Endothelial cell of umbilical vein (primary cell): Measurements from ENCODE around the gene DDRGK1. TPM values are rescaled to one million over a fixed set of nuclear protein-coding genes. Genes with fewer than 3 reads are reported as not detected.
A peak's percentile ranks its signal among the peaks of the same experiment; 100 is the strongest.

ENCODE experiments used
- BruUV-seq: library from RNA; stranded (reverse); fragments of 400-500 nt; replicated peaks from 2 replicates; lab custom pipeline; 2021; lab: Mats Ljungman, UMichigan
- CTCF ChIA-PET: fragments of 300-600, 350-600 bp; sonication (Branson Sonifier 250); formaldehyde crosslinking; loops from one replicate; lab custom pipeline; 2021; ENCODE audit warnings: antibody characterized with exemption, inconsistent platforms; lab: Charles Lee
- POLR2A ChIA-PET: fragments of 300-600, 350-600 bp; sonication (Branson Sonifier 250); formaldehyde crosslinking; loops from one replicate; lab custom pipeline; 2021; ENCODE audit warnings: antibody characterized with exemption, inconsistent platforms; lab: Charles Lee
- DNase-seq: peaks from one replicate; pipeline ENCODE4 v3.0.0-alpha.2; 2011; ENCODE audit warnings: low read depth, low spot score
- FAIRE-seq: peaks from 2 replicates; lab custom pipeline; 2011; peaks lifted over from hg19 to GRCh38; lab: Jason Lieb, UNC
- H2AFZ ChIP-seq: 2 replicates; pipeline ENCODE4 v1.6.0; 2012; ENCODE audit warnings: low read depth, low read length, control low read depth, inconsistent platforms
- H3K27ac ChIP-seq: 2 replicates; pipeline ENCODE4 v1.5.1; 2011; ENCODE audit warnings: low read depth, mild to moderate bottlenecking, control low read depth, low read length, moderate library complexity; ENCODE audit not compliant: insufficient read depth
- H3K27me3 ChIP-seq, 2 experiments: 2 replicates each; pipeline versions ENCODE4 v1.6.0 to v1.6.1; 2011; ENCODE audit warnings: low read length in 2 of 2, mixed read lengths in 1 of 2; ENCODE audit not compliant: control insufficient read depth in 2 of 2, insufficient read depth in 2 of 2
- H3K36me3 ChIP-seq, 2 experiments: 2 replicates in 1 of 2; 3 replicates in 1 of 2; pipeline ENCODE4 v1.5.1; 2011; ENCODE audit warnings: low read length in 2 of 2, mild to moderate bottlenecking in 1 of 2, moderate library complexity in 1 of 2; ENCODE audit not compliant: control insufficient read depth in 2 of 2, insufficient read depth in 2 of 2; ENCODE audit errors: extremely low read depth in 1 of 2
- H3K4me1 ChIP-seq: 3 replicates; pipeline ENCODE4 v1.5.1; 2011; ENCODE audit warnings: mild to moderate bottlenecking, low read length; ENCODE audit not compliant: control insufficient read depth, insufficient read depth; ENCODE audit errors: extremely low read depth
- H3K4me2 ChIP-seq: 2 replicates; pipeline ENCODE4 v1.6.1; 2011; ENCODE audit warnings: low read length, control low read depth, mixed read lengths; ENCODE audit not compliant: insufficient read depth
- H3K4me3 ChIP-seq, 3 experiments: fragments of 200-600 bp in 1 of 3; sonication (generic), shearing (Covaris generic) in 1 of 3; replicated peaks in 1 of 3; 2 replicates each; pipeline ENCODE4 v1.5.1; 2011 to 2016; ENCODE audit warnings: control low read depth in 3 of 3, low read length in 3 of 3, mild to moderate bottlenecking in 2 of 3, inconsistent platforms in 1 of 3, low read depth in 1 of 3, moderate library complexity in 1 of 3; ENCODE audit not compliant: insufficient read depth in 1 of 3
- H3K79me2 ChIP-seq: 2 replicates; pipeline ENCODE4 v1.6.0; 2012; ENCODE audit warnings: low read length, inconsistent platforms; ENCODE audit not compliant: control insufficient read depth, insufficient read depth
- H3K9ac ChIP-seq: replicated peaks from 2 replicates; pipeline ENCODE3; 2011; ENCODE audit warnings: low read length, control low read depth; ENCODE audit not compliant: insufficient read depth; ENCODE audit errors: extremely low read depth
- H3K9me1 ChIP-seq: replicated peaks from 3 replicates; pipeline ENCODE4 v1.6.0; 2011; ENCODE audit warnings: mild to moderate bottlenecking, low read length; ENCODE audit not compliant: control insufficient read depth, insufficient read depth; ENCODE audit errors: extremely low read depth
- H3K9me3 ChIP-seq: replicated peaks from 2 replicates; pipeline ENCODE4 v1.5.1; 2012; ENCODE audit warnings: low read length, inconsistent platforms; ENCODE audit not compliant: control insufficient read depth, insufficient read depth
- H4K20me1 ChIP-seq: replicated peaks from 2 replicates; pipeline ENCODE3; 2011; ENCODE audit warnings: mild to moderate bottlenecking, low read length; ENCODE audit not compliant: control insufficient read depth, insufficient read depth; ENCODE audit errors: extremely low read depth
- CTCF ChIP-seq, 2 donors: IDR thresholded peaks; 1 replicate in 1 of 2; 2 replicates in 1 of 2; pipeline ENCODE4 v1.5.1; 2011; ENCODE audit warnings: low read length in 2 of 2, mild to moderate bottlenecking in 2 of 2, moderate library complexity in 2 of 2, control low read depth in 1 of 2, inconsistent platforms in 1 of 2, low read depth in 1 of 2; ENCODE audit not compliant: insufficient read depth in 1 of 2; ENCODE audit errors: extremely low read depth in 1 of 2
- EZH2 ChIP-seq: IDR thresholded peaks from 2 replicates; pipeline ENCODE4 v1.6.1; 2012; ENCODE audit warnings: borderline replicate concordance, low read depth, mild to moderate bottlenecking, moderate library complexity, low read length, inconsistent platforms; ENCODE audit not compliant: severe bottlenecking
- FOS ChIP-seq: IDR thresholded peaks from 2 replicates; pipeline ENCODE4 v1.6.1; 2011; ENCODE audit warnings: mild to moderate bottlenecking, low read length, moderate library complexity, borderline replicate concordance; ENCODE audit not compliant: insufficient read depth
- GATA2 ChIP-seq: IDR thresholded peaks from 2 replicates; pipeline ENCODE4 v1.7.0; 2011; ENCODE audit warnings: low read depth, mild to moderate bottlenecking, moderate library complexity, mixed read lengths, low read length; ENCODE audit not compliant: insufficient read length, insufficient read depth
- JUN ChIP-seq: IDR thresholded peaks from 2 replicates; pipeline ENCODE4 v1.6.1; 2011; ENCODE audit warnings: borderline replicate concordance, low read depth; ENCODE audit not compliant: insufficient read length, insufficient read depth
- MAX ChIP-seq: IDR thresholded peaks from 2 replicates; pipeline ENCODE4 v1.6.1; 2011; ENCODE audit not compliant: insufficient read depth, insufficient read length
- MYC ChIP-seq: IDR thresholded peaks from one replicate; pipeline ENCODE4 v1.6.1; 2011; ENCODE audit warnings: mild to moderate bottlenecking, low read depth, low read length
- POLR2A ChIP-seq: IDR thresholded peaks from 2 replicates; pipeline ENCODE4 v1.6.1; 2012; ENCODE audit warnings: low read depth, mild to moderate bottlenecking, control low read depth, low read length
- POLR2AphosphoS5 ChIP-seq: IDR thresholded peaks from 2 replicates; pipeline ENCODE4 v1.6.1; 2012; ENCODE audit warnings: low read depth, mild to moderate bottlenecking, control low read depth, low read length, moderate library complexity; ENCODE audit not compliant: insufficient read depth
- dilution Hi-C: fragments of 300-500 bp; cut with MboI; formaldehyde crosslinking; loops from one replicate; pipeline ENCODE4 v1.15.0; 2019; ENCODE audit warnings: low sequenced_read_pairs; ENCODE audit not compliant: extremely low pct_ligation_motif_present
- intact Hi-C: fragments of 100-400 bp; cut with micrococcal nuclease; formaldehyde crosslinking; loops from one replicate; pipeline ENCODE4 v1.10.0; 2022
- polyA plus RNA-seq, 4 experiments: library from polyadenylated mRNA; depleted of rRNA in 3 of 4; stranded (reverse) in 3 of 4; unstranded in 1 of 4; fragments of >200 nt; gene quantifications; 2 replicates each; pipeline versions ENCODE4 v1.2.1 to v1.2.3, GENCODE V29; 2011 to 2012; ENCODE audit warnings: missing spikeins in 1 of 4
- total RNA-seq: library from RNA; stranded (reverse); gene quantifications from 2 replicates; pipeline ENCODE4 v1.2.3, GENCODE V29; 2021

The DDRGK1 gene
- total and polyA plus RNA-seq, 2 donors (not counting 3 experiments of a cell fraction or from before 2014, with no cell fraction given): 48.5 to 54.0 TPM

GRCh38 chr20:3248167-3248992 is 43.9 kb upstream of the DDRGK1 start:
- peak overlapping the region; percentile 50 for H2AFZ ChIP-seq
- no peaks in the 10 kb centered on the region for H3K79me2 ChIP-seq
- dilution Hi-C loops (no loop called here), intact Hi-C loops (no loop called here)
- DNase-seq (peak; percentile 38), FAIRE-seq (peak; percentile 85)
- peaks cover under 1 to 4% of the 10 kb centered on the region in 2 experiments for H3K36me3 ChIP-seq
- CTCF ChIA-PET: interaction anchor here (1.1 to 5.2 kb wide), 9 partner anchors 9 to 195 kb away, joined by 3 to 26 read pairs (median 6); partner anchors contain the start of gene SLC4A11
- H3K27me3 ChIP-seq: peaks cover 0 to 11% of the 10 kb centered on the region in 2 experiments
- H3K4me1 ChIP-seq: peaks cover 7% of the 10 kb centered on the region
- TF ChIP-seq MYC (no peak), FOS (no peak), POLR2A (no peak), EZH2 (peak; percentile 61), JUN (no peak), CTCF (IDR thresholded peaks at IDR 0.05; ENCODE audit: extremely low read depth in 1 of 2, insufficient read depth in 1 of 2, low read depth in 1 of 2, low read length in 2 of 2) (no peak), MAX (no peak), GATA2 (no peak), POLR2AphosphoS5 (peak; percentile 33)
- H4K20me1 ChIP-seq: no peaks in the 10 kb centered on the region
- no TSS peak for BruUV-seq
- H3K9me1 ChIP-seq: no peaks in the 10 kb centered on the region
- H3K4me3 ChIP-seq: peak overlapping the region in 2 of 3 experiments; percentile 37 to 43
- POLR2A ChIA-PET: no interaction called here
- H3K9me3 ChIP-seq: no peaks in the 10 kb centered on the region
- no peak overlapping the region for H3K9ac ChIP-seq
- H3K27ac ChIP-seq: no peak overlapping the region
- peak overlapping the region; percentile 82 for H3K4me2 ChIP-seq
